Immature natural killer cell (primary cell): ENCODE measurements around the gene MEGF6. TPM values are rescaled to one million over a fixed set of nuclear protein-coding genes. Genes with fewer than 3 reads are reported as not detected.

ENCODE experiments used
- DNase-seq, 3 donors: peaks; one replicate each; pipeline ENCODE4 v3.0.0; 2022; ENCODE audit warnings: mixed read lengths in 1 of 3
- H3K27ac Mint-ChIP-seq, 6 donors: one replicate each; pipeline ENCODE4 v1.8.0; 2020; ENCODE audit warnings: mixed read lengths in 6 of 6, mild to moderate bottlenecking in 5 of 6, inconsistent platforms in 4 of 6, moderate library complexity in 3 of 6
- H3K27me3 Mint-ChIP-seq, 3 donors: one replicate each; pipeline ENCODE4 v1.8.0; 2020 to 2021; ENCODE audit warnings: low read depth in 3 of 3, mild to moderate bottlenecking in 3 of 3, mixed read lengths in 3 of 3, moderate library complexity in 3 of 3, inconsistent platforms in 1 of 3
- H3K36me3 Mint-ChIP-seq, 3 donors: one replicate each; pipeline ENCODE4 v1.8.0; 2020; ENCODE audit warnings: mixed read lengths in 3 of 3, inconsistent platforms in 2 of 3, mild to moderate bottlenecking in 2 of 3
- H3K4me1 Mint-ChIP-seq, 2 donors: one replicate each; pipeline ENCODE4 v1.8.0; 2020; ENCODE audit warnings: inconsistent platforms in 2 of 2, mild to moderate bottlenecking in 2 of 2, mixed read lengths in 2 of 2, moderate library complexity in 1 of 2
- H3K4me3 Mint-ChIP-seq, 5 donors: one replicate each; pipeline ENCODE4 v1.8.0; 2020; ENCODE audit warnings: mild to moderate bottlenecking in 5 of 5, mixed read lengths in 5 of 5, inconsistent platforms in 3 of 5, moderate library complexity in 3 of 5
- H3K9me3 Mint-ChIP-seq, 6 donors: one replicate each; pipeline ENCODE4 v1.8.0; 2020; ENCODE audit warnings: mild to moderate bottlenecking in 6 of 6, mixed read lengths in 6 of 6, inconsistent platforms in 4 of 6, moderate library complexity in 3 of 6
- polyA plus RNA-seq, 3 donors: library from polyadenylated mRNA; unstranded; fragments of 300-500 nt; fragmentation: Illumina TruSeq; gene quantifications; one replicate each; pipeline ENCODE4 v1.2.3, GENCODE V29; 2021

Gene MEGF6
- polyA plus RNA-seq, 3 donors from 2014 or later: 0.08 TPM; not detected in 2

DNA sequence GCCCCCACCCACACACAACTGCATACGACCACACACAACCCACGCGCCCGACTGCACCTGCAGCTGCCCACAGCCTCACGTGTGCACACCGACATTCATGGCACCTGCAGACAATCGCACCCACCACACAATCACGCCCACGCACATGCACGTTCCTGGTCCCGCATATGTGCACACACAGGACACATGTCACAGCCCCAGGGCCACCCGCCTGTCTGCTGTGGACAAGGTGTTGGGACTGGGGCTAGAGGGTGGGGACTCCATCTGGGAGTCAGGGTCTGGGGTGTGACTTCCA lies 100.4 kb downstream of the MEGF6 start:
- DNase-seq: no peak
- Mint-ChIP-seq H3K27ac (no peak overlapping the region), H3K27me3 (peaks cover 0 to 3% (median 2%) of the 10 kb centered on the region in 3 donors), H3K36me3 (no peaks in the 10 kb centered on the region), H3K4me1 (no peaks in the 10 kb centered on the region), H3K4me3 (no peak overlapping the region), H3K9me3 (no peaks in the 10 kb centered on the region)

DNA sequence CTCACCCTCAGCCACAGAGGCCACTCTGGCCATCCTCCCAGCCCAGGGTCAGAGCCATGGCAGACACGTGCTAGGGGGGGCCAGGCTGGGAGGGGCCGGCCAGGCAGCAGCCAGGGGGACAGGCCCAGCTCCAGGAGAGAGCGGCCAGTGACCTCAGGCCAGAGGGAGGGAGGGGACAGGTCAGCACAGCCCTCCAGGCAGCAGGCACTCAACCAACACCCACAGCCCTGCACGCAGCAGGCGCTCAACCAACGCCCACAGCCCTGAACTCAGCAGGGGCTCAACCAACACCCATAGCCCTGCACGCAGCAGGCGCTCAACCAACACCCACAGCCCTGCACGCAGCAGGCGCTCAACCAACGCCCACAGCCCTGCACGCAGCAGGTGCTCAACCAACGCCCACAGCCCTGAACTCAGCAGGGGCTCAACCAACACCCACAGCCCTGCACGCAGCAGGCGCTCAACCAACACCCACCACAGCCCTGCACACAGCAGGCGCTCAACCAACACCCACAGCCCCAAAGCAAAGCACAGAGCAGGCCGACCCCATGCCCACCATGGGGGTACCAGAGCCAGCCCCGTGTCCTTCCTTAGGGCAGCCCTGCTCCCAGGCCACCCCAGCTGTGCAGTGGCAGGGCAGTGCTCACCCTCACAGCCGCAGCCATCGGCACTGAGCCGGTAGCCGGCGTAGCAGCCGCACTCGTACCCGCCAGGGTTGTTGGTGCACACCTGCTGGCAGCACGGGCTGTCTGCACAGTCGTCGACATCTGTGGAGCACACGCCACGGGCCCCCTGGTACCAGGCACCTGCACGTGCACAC lies 101.0 kb downstream of the MEGF6 start:
- no peaks in the 10 kb centered on the region for H3K9me3 Mint-ChIP-seq
- H3K27me3 Mint-ChIP-seq: peaks cover 0 to 3% (median 2%) of the 10 kb centered on the region in 3 donors
- H3K4me3 Mint-ChIP-seq: no peak overlapping the region
- H3K36me3 Mint-ChIP-seq: no peaks in the 10 kb centered on the region
- DNase-seq: no peak
- no peak overlapping the region for H3K27ac Mint-ChIP-seq
- H3K4me1 Mint-ChIP-seq: no peaks in the 10 kb centered on the region

- H3K27ac Mint-ChIP-seq: no peak overlapping the region
- H3K4me1 Mint-ChIP-seq: no peaks in the 10 kb centered on the region
These were observed 101.6 kb downstream of the MEGF6 start for GRCh38 chr1:3509721-3510120.

DNA sequence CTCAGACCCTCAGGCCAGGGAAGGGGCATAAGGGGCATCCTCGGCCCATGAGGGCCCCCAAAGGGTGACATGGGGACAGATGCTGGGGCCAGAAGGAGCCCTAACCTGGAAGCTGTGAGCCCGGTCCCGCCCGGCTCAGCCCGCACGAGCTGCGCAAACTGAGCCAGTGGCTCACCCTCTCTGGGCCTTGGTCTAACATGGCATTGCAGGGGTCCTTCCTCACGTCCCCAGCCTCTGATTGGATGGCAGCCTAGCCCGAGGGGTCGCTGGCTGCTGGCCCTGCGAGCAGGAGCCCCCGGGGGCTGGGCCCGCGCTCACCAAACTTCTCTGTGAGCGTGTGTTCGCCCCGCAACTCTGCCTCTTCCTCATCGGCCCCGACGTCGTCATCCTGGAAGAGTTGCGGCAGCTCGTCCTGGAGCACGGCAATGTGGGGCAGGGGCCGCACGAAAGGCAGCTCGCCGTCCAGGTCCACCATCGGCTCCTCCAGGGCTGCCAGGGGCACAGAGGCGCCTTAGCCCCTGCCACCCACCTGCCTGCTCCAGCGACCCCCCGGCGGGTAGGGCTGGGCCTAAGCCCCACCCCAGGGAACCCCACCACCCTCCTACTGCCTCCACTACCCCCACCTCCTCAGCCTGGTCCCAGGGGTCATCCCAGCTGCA lies 102.4 kb downstream of the MEGF6 start:
- H3K36me3 Mint-ChIP-seq: no peaks in the 10 kb centered on the region
- H3K9me3 Mint-ChIP-seq: no peaks in the 10 kb centered on the region
- H3K27ac Mint-ChIP-seq: no peak overlapping the region

More at GRCh38 chr1:3509721-3510120, 101.6 kb downstream of the MEGF6 start:
- DNase-seq: no peak
- H3K9me3 Mint-ChIP-seq: no peaks in the 10 kb centered on the region
- no peaks in the 10 kb centered on the region for H3K36me3 Mint-ChIP-seq
- peaks cover 0 to 3% (median 2%) of the 10 kb centered on the region in 3 donors for H3K27me3 Mint-ChIP-seq
- H3K4me3 Mint-ChIP-seq: no peak overlapping the region

DNA sequence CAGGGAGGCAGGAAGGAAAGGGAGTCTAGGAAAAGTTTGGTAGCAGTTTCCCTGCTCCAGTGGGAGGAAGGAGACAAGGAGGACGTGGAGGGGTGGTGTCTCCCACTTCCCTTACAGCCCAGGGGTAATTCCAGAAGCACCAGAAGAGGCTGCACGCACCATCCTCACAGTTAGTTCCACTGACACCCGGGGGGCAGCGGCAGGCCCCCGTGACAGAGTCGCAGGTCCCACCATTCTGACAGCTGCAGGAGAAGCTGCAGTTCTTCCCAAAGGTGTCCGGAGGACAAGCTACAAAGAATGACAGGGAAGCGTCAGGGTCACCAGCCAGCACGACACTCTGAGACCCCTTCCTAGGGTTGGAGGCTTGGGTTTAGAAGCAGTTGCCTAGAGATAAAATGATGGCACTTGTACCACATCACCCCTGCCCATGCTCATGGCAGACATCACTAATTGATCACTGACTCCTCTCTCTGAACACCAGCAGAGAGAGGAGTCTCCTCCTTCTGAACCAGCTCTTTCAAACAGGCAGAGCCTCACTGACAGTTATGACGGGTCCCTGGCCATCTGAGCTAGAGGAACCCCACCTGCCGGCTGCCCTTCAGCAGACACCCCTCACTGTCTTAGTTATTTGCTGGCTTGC lies 103.6 kb downstream of the MEGF6 start:
- H3K9me3 Mint-ChIP-seq: no peaks in the 10 kb centered on the region
- H3K27ac Mint-ChIP-seq: no peak overlapping the region
- peaks cover 0 to 3% (median 2%) of the 10 kb centered on the region in 3 donors for H3K27me3 Mint-ChIP-seq
- H3K4me3 Mint-ChIP-seq: no peak overlapping the region
- no peaks in the 10 kb centered on the region for H3K36me3 Mint-ChIP-seq
- no peaks in the 10 kb centered on the region for H3K4me1 Mint-ChIP-seq
- DNase-seq: no peak

More for the DNA sequence above, 102.4 kb downstream of the MEGF6 start:
- peaks cover 0 to 3% (median 2%) of the 10 kb centered on the region in 3 donors for H3K27me3 Mint-ChIP-seq
- H3K4me3 Mint-ChIP-seq: no peak overlapping the region
- no peak for DNase-seq
- no peaks in the 10 kb centered on the region for H3K4me1 Mint-ChIP-seq

- no peak for DNase-seq
- Mint-ChIP-seq H3K27ac (no peak overlapping the region), H3K4me3 (no peak overlapping the region), H3K9me3 (no peaks in the 10 kb centered on the region), H3K4me1 (no peaks in the 10 kb centered on the region), H3K36me3 (no peaks in the 10 kb centered on the region), H3K27me3 (peaks cover 0 to 3% (median 2%) of the 10 kb centered on the region in 3 donors)
These were observed 104.4 kb downstream of the MEGF6 start for GRCh38 chr1:3506943-3507342.

DNA sequence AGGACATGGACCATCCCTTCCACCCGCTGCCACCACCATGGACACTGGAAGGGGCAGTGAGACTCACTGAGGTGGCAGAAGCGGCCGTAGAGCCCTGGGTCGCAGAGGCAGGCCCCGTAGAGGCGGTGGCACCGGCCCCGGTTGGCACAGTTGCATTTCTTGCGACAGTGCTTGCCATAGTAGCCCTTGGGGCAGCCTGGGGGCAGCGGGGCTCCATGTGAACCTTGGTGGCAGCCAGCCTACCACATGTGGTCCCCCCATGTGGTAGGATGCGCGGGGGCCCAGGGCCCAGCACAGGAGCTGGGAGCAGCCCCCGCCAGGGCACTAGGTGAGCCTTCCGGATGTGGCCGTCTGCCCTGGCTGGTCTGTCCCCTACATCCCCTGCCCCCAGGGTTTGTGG lies 105.3 kb downstream of the MEGF6 start:
- H3K27me3 Mint-ChIP-seq: peaks cover 0 to 3% (median 0%) of the 10 kb centered on the region in 3 donors
- no peak overlapping the region for H3K4me3 Mint-ChIP-seq
- no peaks in the 10 kb centered on the region for H3K36me3 Mint-ChIP-seq
- no peaks in the 10 kb centered on the region for H3K4me1 Mint-ChIP-seq
- no peaks in the 10 kb centered on the region for H3K9me3 Mint-ChIP-seq
- no peak overlapping the region for H3K27ac Mint-ChIP-seq
- no peak for DNase-seq

DNA sequence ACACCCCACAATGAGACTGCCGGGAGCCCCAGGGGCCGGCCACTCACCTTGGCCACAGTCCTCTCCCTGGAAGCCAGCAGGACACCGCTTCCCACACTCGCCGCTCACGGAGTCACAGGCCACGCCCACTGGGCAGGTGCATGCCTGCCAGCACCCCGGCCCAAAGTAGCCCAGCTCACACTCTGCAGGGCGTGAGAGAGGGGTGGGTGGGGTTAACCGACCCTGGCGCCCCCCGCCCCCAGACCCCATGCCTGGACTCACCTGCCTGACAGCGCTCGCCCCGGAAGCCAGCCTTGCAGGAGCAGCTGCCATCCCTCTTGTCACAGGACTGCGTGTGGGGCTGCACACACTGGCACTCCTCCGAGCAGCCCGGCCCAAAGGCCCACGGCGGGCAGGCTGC lies 106.1 kb downstream of the MEGF6 start:
- Mint-ChIP-seq H3K27me3 (peaks cover 0 to 3% (median 0%) of the 10 kb centered on the region in 3 donors), H3K36me3 (no peaks in the 10 kb centered on the region), H3K4me1 (no peaks in the 10 kb centered on the region), H3K4me3 (no peak overlapping the region), H3K9me3 (no peaks in the 10 kb centered on the region), H3K27ac (no peak overlapping the region)
- DNase-seq: no peak

DNA sequence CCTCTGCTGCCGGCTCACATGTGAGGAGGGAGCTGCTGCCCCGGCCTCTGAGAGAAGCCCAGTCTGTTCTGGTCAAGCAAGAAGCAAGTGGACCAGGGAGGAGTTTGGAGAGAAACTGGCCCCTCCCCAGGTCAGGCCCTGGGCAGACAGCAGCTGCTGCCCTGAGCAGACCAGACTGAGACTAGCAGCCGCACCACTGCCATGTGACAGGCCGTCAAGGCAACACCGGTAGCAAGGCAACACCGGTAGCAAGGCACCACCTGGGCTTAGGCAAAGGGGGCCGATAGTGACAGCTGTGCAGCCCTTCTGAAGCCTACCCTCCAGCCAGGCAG lies 106.5 kb downstream of the MEGF6 start:
- H3K9me3 Mint-ChIP-seq: no peaks in the 10 kb centered on the region
- no peaks in the 10 kb centered on the region for H3K36me3 Mint-ChIP-seq
- H3K4me3 Mint-ChIP-seq: no peak overlapping the region
- no peak overlapping the region for H3K27ac Mint-ChIP-seq
- peaks cover 0 to 3% (median 0%) of the 10 kb centered on the region in 3 donors for H3K27me3 Mint-ChIP-seq
- no peak for DNase-seq
- H3K4me1 Mint-ChIP-seq: no peaks in the 10 kb centered on the region

DNA sequence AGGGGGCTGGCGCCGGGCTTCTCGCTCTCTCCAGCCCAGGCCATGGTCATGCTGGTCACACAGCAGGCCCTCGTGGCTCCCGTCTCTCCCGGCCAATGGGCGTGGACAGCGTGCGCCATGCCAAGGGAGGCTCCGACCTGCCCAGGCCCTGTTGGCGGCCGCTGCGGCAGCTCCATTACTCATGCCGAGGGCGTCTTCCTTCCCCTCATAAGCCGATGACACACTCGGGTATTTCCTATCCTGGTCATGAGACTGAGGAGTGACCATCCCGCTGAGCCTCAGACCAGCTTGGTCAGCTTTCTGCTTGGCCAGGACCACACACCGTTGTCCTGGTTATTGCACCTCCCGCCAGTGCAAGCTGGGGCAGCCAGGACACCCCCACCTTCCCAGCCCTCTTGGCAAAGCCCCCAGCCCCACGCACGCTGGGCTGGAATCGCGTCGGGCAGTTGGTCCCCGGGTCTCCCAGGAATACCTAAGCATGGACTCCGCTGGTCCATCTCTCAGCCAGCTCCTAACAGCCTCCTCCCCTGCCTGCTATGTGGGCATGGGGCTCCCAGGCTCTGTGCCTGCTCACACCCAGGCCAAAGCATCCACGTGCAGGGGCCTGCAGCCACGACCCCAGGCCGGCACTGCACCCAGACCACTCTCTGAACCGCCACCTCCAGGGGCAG lies 107.0 kb downstream of the MEGF6 start:
- no peak for DNase-seq
- Mint-ChIP-seq H3K27me3 (peaks cover 0 to 3% (median 0%) of the 10 kb centered on the region in 3 donors), H3K27ac (no peak overlapping the region), H3K36me3 (no peaks in the 10 kb centered on the region), H3K4me1 (no peaks in the 10 kb centered on the region), H3K4me3 (no peak overlapping the region), H3K9me3 (no peaks in the 10 kb centered on the region)

- Mint-ChIP-seq H3K9me3 (no peaks in the 10 kb centered on the region), H3K4me1 (no peaks in the 10 kb centered on the region), H3K27ac (no peak overlapping the region), H3K27me3 (peaks cover 0 to 3% (median 0%) of the 10 kb centered on the region in 3 donors), H3K36me3 (no peaks in the 10 kb centered on the region), H3K4me3 (no peak overlapping the region)
- no peak for DNase-seq
These were observed 107.8 kb downstream of the MEGF6 start for GRCh38 chr1:3503525-3503886.

GRCh38 chr1:3502641-3503524 lies 108.4 kb downstream of the MEGF6 start:
- Mint-ChIP-seq H3K27ac (no peak overlapping the region), H3K4me3 (no peak overlapping the region), H3K27me3 (no peaks in the 10 kb centered on the region)

GRCh38 chr1:3501856-3502640 lies 109.3 kb downstream of the MEGF6 start:
- Mint-ChIP-seq H3K9me3 (no peaks in the 10 kb centered on the region), H3K36me3 (no peaks in the 10 kb centered on the region)

More at GRCh38 chr1:3502641-3503524, 108.4 kb downstream of the MEGF6 start:
- no peaks in the 10 kb centered on the region for H3K36me3 Mint-ChIP-seq
- H3K4me1 Mint-ChIP-seq: no peaks in the 10 kb centered on the region
- no peaks in the 10 kb centered on the region for H3K9me3 Mint-ChIP-seq
- no peak for DNase-seq

More at GRCh38 chr1:3501856-3502640, 109.3 kb downstream of the MEGF6 start:
- no peak overlapping the region for H3K4me3 Mint-ChIP-seq
- H3K27me3 Mint-ChIP-seq: no peaks in the 10 kb centered on the region
- H3K27ac Mint-ChIP-seq: no peak overlapping the region
- no peaks in the 10 kb centered on the region for H3K4me1 Mint-ChIP-seq
- DNase-seq: no peak
